TTC549 (cell line): ENCODE data around the gene ADAMTS12.
"Not testable (repeated sequence)": the region's sequence is repeated elsewhere in the genome, so short reads cannot be mapped to it uniquely, and the experiment has no call there.

Experiments used
- FAIRE-seq: peaks from 2 replicates; lab custom pipeline; 2012; peaks lifted over from hg19 to GRCh38; lab: Jason Lieb, UNC

Gene ADAMTS12

DNA sequence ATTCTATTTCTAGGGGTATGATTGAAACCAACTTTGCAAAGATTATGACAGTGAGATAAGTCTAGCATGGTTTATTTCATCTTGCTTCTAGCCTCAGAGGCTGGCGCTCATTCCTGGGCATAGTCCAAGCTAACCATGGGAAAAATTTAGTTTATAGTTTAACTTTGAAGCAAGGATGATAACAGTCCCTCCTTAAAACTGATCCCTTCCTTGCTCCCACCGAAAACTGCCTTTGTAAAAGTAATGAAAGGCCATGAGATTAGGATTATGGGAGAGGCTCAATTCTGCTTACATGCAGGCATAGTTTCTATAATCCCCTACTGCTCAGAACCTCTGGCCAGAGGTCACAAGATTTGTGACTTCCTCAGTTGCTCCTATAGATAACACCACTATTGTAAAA lies 375.4 kb downstream of the ADAMTS12 start:
- no peak for FAIRE-seq

- FAIRE-seq, result not testable (repeated sequence)
Measured at GRCh38 chr5:33515366-33515765, 376.4 kb downstream of the ADAMTS12 start.

- FAIRE-seq, result no peak
Measured at GRCh38 chr5:33513462-33514185, 378.2 kb downstream of the ADAMTS12 start.

DNA sequence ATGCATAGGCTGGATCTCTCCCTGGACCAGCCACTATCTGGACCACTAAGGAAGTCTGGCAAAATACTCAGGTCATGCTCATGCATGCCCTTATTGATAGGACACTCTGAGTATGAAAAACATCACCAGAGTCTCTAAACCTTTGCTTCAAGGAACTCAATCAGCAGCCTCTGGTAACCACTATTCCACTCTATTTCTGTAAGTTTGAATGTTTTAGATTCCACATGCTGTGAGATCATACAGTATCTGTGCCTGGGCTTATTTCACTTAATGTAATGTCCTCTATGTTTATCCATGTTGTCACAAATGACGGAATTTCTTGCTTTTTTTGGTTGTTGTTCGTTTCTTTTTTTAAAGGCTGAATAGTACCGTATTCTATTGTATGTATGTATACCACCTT lies 382.8 kb downstream of the ADAMTS12 start:
- FAIRE-seq, result no peak

DNA sequence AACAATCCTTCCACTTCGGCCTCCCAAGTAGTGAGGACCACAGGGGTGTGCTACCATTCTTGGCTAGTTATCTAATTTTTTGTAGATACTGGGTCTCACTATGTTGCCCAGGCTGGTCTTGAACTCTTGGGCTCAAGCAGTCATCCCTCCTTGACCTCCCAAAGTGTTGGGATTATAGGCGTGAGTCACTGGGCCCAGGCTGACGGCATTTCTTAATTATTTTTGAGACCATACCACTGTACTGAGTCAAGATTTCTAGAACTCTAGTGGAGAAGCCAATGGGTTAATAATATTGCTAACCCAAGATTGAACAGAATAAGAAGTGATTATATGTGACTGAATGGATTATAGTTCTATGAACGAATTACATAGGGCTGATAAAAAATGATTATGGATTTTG lies 384.4 kb downstream of the ADAMTS12 start:
- no peak for FAIRE-seq

DNA sequence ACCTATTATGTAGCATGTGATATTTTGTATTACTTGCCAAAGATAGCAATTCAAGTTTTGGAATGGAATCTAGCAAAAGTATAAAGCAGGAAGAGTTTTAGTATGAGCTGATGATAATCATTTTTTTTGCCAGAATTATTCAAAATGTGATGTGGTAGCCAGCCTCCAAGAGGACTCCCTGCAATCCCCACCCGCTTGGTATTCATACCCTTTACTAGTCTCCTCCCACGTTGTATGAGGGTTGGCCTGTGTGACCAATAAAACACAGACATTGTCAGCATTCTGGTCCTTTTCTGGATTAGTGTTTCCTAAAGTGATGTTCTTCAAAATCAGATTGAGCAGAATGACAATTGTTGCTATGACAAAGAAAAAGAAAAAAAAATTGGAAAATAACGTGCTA lies 387.2 kb downstream of the ADAMTS12 start:
- no peak for FAIRE-seq

DNA sequence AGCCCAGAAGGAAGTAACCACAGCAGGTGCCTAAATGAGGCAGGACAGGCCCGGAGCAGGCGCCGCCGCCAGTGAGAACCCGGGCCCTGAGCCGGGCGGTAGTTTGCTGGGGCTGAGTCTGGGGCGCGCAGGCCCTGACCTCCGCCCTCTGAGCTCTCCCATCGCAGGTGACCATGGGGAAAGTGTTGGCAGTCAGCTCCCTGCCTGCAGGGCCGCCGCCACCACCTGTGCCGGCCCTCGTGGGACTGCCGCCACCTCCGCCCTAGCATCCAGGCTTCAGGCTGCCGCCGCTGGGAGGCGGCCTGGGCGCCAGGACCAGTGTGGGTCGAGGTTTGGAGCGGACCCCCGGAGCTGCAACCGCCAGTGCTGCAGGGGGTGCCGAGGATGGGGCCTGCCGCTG lies 389.9 kb downstream of the ADAMTS12 start:
- FAIRE-seq, result no peak

- no peak for FAIRE-seq
Measured at GRCh38 chr5:33501260-33501659, 390.5 kb downstream of the ADAMTS12 start.

- no peak for FAIRE-seq
Measured at GRCh38 chr5:33494466-33494865, 397.3 kb downstream of the ADAMTS12 start.

DNA sequence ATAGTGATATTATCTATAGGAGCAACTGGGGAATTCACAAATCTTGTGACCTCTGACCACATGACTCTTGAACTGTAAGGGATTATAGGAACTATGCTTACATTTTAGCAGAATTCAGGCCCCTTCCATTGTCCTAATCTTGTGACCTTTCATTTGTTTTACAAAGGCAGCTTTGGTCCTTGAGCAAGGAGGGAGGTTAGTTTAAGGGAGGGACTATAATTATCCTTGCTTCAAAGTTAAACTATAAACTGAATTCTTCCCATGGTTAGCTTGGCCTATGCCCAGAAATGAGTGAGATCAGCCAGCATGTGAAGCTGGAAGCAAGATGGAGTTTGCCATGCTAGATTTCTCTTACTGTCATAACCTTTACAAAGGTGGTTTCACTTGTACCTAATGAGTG lies 399.8 kb downstream of the ADAMTS12 start:
- no peak for FAIRE-seq

DNA sequence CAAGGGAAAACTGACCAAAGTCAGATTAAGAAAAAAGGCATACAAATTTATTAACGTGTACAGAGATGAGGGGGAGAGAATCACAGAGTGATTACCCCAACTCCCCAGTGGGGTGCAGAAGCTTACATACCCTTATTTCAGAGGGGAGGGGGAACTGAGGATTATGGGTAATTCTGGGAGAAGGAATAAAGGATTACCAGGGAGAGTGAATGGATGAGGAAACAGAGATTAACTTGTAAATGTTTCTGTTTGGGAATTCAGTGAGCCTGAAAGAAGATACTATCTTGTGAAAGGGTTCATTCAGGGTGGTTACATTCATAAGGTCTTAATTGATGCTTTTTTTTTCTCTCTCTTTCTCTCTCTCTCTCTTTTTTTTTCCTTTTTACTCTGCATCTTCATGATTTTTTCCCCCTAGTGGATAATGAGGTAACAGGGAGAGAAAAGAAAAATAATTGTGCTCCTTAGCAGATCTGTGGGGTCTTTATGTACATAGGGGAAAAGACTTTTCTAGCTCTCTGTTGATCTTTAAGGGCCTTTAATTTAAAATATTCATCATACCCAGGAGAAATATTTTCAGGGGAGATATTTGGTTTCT lies 401.6 kb downstream of the ADAMTS12 start:
- FAIRE-seq, result no peak

DNA sequence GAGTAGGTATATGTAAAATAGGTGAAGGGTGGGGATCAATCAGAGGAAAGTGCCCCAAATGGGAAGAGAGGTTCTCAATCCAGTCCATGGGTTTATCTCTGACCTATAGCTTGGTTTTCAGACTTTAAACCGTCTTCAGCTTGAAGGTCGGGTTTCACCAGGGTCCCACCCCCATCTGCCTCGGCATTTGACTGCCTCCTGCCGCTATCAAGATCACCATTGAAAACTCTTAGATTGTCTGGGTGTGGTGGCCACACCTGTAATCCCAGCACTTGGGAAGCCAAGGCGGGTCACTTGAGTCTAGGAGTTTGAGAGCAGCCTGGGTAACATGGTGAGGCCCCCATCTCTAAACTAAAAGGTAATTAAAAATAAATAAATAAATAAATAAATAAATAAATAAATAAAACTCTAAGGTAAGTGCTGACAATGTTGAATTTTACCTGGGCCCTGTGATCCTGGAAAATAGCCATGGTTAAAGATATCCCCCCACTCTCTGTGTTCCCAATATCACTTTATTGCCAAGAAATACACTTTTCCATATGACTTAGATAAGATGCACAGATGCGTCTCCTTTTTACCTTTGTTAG lies 402.2 kb downstream of the ADAMTS12 start:
- no peak for FAIRE-seq

DNA sequence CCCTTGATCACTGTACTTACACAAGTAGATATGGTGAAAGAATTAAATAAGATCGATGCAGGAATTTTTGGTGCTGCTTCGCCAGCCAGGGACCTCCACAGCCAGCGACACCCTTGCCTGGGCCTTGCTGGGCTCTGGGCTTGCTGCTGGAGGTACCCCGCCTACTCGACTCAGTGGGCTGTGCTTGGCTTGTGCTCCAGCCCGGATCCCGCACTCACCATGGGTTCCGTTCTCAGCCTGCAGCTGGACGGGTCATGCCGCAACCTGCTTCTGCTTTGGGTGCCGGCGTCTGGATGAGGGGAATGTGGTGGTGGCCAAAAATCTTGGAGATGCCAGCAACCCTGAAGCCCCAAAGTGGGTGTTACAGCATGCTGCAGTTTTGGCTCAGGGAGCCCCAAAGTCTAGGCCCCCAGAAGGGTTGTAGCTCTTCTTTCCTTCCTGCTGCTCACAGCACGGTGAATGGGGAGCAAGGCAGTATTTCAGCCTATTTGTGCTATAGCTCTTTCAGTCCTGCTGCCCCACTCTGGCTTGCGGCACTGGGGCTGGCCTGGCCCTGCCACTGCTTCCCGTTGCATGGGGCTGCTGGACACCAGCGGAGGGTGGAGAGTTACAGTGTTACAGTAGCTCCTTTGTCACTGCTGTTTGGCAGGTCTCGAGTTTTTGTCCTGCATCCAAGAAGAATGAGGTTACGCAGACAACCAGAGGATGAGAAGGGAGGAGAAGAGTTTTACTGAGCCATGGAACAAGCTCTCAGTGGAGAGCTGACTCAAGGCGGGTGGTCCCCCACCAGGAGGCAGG lies 403.0 kb downstream of the ADAMTS12 start:
- FAIRE-seq, result no peak

DNA sequence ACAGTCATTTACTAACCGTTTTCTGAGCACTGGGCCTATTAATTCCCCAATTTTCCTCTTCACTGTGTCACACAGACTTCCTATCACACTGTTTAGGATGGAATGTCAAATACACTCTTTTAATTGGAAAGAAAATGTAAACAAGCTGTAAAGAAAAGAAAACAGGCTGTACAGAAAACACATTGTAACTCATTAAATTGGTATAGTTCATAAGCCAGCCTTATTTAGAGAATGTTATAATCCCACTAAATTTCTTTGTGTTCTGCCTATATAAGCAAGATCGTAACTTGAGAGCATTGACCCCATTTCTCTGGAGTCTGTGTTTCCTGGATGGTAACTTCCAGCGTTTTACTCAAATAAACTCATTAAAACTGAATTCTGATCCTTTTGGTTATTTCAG lies 404.6 kb downstream of the ADAMTS12 start:
- FAIRE-seq, result no peak

- no peak for FAIRE-seq
Measured at GRCh38 chr5:33482335-33482734, 409.5 kb downstream of the ADAMTS12 start.

DNA sequence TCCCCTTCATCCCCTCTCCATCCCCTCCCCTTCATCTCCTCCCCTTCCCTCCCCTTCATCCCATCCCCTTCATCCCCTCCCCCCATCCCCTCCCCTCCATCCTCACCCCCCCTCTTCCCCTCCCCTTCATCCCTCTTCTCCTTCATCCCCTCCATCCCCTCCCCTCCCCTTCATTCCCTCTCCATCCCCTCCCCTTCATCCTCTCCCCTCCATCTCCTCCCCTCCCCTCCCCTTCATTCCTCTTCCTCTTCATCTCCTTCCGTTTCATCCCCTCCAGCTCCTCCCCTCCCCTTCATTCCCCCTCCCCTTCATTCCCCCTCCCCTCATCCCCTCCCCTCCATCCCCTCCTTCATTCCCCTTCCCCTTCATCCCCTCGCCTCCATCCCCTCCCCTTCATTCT lies 410.9 kb downstream of the ADAMTS12 start:
- FAIRE-seq, result no peak

DNA sequence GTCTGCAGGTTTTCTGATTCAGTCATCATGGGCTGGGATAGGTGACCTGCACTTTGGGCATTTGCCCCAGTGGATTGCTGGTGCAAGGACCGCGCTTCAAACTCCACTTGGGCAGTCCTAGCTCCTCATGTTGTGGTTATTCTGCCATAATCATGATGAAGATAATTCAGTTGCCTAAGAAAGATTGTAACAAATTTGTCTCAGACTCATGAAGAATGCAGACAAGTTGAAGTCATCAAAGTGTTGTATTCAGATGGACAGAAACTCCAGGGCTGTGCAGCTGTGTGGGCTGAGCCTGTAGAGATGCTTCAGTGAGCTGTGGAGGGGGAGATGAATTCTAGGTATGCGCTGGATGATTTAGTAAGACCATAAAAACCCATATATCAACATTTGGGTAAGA lies 412.5 kb downstream of the ADAMTS12 start:
- no peak for FAIRE-seq

DNA sequence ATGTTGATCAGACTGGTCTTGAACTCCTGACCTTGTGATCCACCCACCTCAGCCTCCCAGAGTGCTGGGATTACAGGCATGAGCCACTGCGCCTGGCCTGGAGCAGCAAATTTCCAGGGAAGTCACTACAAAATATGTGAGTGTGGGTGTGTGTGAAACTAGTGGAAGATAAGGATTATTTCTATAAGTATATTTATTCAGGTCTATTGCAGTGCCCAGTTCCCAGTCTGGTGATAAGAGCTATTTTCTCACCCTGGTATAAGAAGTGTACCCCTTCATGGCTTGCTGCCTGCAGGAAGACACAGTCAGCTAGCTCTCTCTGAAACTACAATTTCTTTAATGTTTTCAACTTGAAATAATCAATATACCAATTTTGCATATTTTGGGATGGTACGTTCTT lies 414.0 kb downstream of the ADAMTS12 start:
- no peak for FAIRE-seq

DNA sequence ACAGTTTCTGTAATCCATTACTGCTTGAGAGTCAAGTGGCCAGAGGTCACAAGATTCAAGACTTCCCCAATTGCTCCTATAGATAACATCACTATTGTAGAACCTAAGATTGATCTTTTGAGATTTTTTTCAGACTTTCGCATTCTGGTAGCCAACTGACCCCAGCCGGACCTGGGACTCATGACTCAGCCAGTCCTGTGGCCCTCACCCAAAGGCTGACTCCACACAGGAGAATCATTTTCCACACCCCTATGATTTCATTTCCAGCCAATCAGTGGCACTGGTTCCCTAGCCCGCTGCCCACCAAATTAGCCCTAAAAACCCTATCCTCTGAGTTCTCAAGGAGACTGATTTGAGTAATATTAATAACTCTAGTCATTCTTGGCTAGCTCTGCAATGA lies 414.8 kb downstream of the ADAMTS12 start:
- FAIRE-seq, result no peak

DNA sequence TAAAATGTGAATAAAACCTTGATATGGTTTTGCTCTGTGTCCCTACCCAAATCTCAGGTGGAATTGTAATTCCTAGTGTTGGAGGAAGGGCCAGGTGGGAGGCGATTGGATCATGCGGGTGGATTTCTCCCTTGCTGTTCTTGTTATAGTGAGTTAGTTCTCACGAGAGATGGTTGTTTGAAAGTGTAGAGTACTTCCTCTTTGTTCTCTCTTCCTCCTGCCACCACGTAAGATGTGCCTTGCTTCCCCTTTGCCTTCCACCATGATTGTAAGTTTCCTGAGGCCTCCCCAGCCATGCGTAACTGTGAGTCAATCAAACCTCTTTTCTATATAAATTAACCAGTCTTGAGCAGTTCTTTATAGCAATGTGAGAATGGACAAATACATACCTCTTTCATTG lies 416.1 kb downstream of the ADAMTS12 start:
- FAIRE-seq, result no peak

- FAIRE-seq, result no peak
Measured at GRCh38 chr5:33474931-33475499, 416.8 kb downstream of the ADAMTS12 start.

GRCh38 chr5:33474004-33474403 lies 417.8 kb downstream of the ADAMTS12 start:
- FAIRE-seq, result no peak
